Measurements from ENCODE around the gene DNAJB6. TPM values are rescaled to one million over a fixed set of nuclear protein-coding genes. Genes with fewer than 3 reads are reported as not detected.
A peak's percentile ranks its signal among the peaks of the same experiment; 100 is the strongest.

The DNAJB6 gene
- total RNA-seq, 1 donor from 2014 or later = 97.2 TPM

- Mint-ChIP-seq H3K27me3 (peaks cover 33% of the 10 kb centered on the region), H3K27ac (no peak overlapping the region), H3K36me3 (no peaks in the 10 kb centered on the region), H3K9me3 (no peaks in the 10 kb centered on the region), H3K4me3 (no peak overlapping the region), H3K4me1 (ENCODE audit: unreplicated experiment) (peaks cover 34% of the 10 kb centered on the region)
- no peak for DNase-seq (ENCODE audit: extremely low spot score, unreplicated experiment)
- TF ChIP-seq CTCF (conservative IDR thresholded peaks at IDR 0.05) = no peak
Measured at GRCh38 chr7:157459966-157460365, 123.2 kb downstream of the DNAJB6 start.

DNA sequence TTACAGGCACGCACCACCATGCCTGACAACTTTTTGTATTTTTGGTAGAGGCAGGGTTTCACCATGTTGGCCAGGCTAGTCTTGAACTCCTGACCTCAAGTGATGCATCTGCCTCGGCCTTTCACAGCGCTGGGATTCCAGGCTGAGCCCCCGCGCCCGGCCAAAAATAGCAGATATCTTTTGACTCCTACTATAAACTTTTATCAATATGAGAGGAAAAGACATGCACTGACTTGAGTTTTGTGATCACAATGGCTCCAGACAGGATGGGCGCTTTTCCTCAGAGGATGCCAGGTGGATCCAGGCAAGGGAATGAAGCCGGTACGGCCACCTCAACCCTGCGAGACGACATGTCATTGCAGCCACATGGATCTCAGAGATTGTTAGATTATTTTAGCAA is 123.9 kb downstream of the DNAJB6 start:
- Mint-ChIP-seq H3K27ac (no peak overlapping the region), H3K4me3 (no peak overlapping the region), H3K27me3 (peaks cover 36% of the 10 kb centered on the region), H3K4me1 (ENCODE audit: unreplicated experiment) (peaks cover 42% of the 10 kb centered on the region), H3K36me3 (no peaks in the 10 kb centered on the region), H3K9me3 (no peaks in the 10 kb centered on the region)
- TF ChIP-seq CTCF (conservative IDR thresholded peaks at IDR 0.05) = no peak
- no peak for DNase-seq (ENCODE audit: extremely low spot score, unreplicated experiment)

DNA sequence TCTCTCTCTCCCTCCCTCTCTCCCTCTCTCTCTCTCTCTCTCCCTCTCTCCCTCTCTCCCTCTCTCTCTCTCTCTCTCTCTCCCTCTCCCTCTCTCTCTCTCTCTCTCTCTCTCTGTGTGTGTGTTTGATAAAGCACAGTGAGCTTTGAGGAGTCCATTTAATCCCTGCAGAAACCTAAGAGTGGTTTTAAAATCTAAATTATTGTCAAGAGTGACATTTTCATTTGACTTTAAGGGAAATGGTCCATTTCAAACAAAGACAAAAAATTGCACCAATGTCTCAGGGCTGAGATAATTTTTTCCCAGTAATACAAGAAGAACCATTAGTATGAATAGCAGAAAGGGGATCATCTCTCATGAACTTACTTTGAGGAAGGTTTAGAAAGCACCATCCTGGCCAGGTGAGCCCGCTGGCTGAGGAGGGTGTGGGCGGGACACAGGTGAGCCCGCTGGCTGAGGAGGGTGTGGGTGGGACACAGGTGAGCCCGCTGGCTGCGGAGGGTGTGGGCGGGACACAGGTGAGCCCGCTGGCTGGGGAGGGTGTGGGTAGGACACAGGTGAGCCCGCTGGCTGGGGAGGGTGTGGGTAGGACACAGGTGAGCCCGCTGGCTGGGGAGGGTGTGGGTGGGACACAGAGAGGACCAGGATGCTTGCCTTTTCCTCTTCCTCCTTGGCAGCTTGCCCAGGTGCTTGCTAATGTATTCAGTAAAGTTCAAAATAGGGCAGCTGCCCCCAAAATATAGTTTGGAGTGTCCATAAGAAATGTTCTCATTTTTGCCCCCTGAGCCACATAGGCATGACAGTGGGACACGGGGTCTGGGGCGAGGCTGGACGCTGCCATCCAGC is 125.0 kb downstream of the DNAJB6 start:
- Mint-ChIP-seq H3K27me3 (peaks cover 44% of the 10 kb centered on the region), H3K27ac (no peak overlapping the region), H3K4me3 (no peak overlapping the region), H3K36me3 (no peaks in the 10 kb centered on the region), H3K9me3 (no peaks in the 10 kb centered on the region), H3K4me1 (ENCODE audit: unreplicated experiment) (peaks cover 50% of the 10 kb centered on the region)
- DNase-seq (ENCODE audit: extremely low spot score, unreplicated experiment) = peak; percentile 49
- TF ChIP-seq CTCF (conservative IDR thresholded peaks at IDR 0.05) = no peak

DNA sequence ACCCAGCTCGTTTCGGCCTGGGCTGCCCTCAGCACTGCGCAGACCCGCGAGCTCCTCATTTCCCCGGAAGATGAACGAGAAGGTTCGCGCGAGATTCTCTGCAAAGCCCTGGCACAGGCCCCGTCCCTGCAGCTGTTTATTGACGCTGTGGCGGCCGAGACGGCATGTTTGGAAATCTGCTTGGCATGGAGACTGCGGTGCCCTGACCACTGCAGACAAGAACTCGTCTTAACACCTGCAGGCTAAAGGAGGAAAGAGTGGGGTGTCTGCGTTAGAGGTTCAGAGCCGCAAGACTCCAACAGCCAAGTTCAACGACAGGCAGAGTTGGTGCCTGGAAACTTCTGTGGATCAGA is 125.6 kb downstream of the DNAJB6 start:
- Mint-ChIP-seq H3K27ac (no peak overlapping the region), H3K27me3 (peaks cover 39% of the 10 kb centered on the region)

DNA sequence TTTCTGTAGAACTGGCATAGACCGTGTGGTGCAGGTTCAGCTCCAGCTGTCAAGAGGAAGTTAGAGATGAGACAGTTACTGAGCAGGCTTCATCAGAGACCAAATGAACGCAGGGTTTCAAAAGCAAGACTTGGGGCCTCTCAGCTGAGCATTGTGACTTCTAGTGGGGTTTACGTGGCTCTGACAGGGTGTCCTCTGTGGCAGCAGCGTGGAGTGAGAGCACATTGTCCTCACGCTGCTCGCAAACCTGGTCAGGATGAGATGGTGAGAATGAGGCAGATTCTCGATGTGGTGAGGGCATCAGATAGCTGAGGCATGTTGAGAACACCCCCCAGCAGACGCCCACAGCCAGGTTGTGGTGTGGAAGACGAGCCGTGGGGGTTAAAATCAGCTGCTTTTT is 126.0 kb downstream of the DNAJB6 start:
- no peak for TF ChIP-seq CTCF (conservative IDR thresholded peaks at IDR 0.05)
- no peak overlapping the region for H3K4me3 Mint-ChIP-seq
- no peaks in the 10 kb centered on the region for H3K36me3 Mint-ChIP-seq
- DNase-seq (ENCODE audit: extremely low spot score, unreplicated experiment) = peak; percentile 37
- no peak overlapping the region for H3K27ac Mint-ChIP-seq
- peaks cover 39% of the 10 kb centered on the region for H3K4me1 Mint-ChIP-seq (ENCODE audit: unreplicated experiment)
- no peaks in the 10 kb centered on the region for H3K9me3 Mint-ChIP-seq
- H3K27me3 Mint-ChIP-seq = peaks cover 34% of the 10 kb centered on the region

More for the DNA sequence above, 125.6 kb downstream of the DNAJB6 start:
- H3K4me3 Mint-ChIP-seq = no peak overlapping the region
- no peak for TF ChIP-seq CTCF (conservative IDR thresholded peaks at IDR 0.05)
- peaks cover 44% of the 10 kb centered on the region for H3K4me1 Mint-ChIP-seq (ENCODE audit: unreplicated experiment)
- H3K36me3 Mint-ChIP-seq = no peaks in the 10 kb centered on the region
- DNase-seq (ENCODE audit: extremely low spot score, unreplicated experiment) = peak; percentile 67
- H3K9me3 Mint-ChIP-seq = no peaks in the 10 kb centered on the region
